Suprapubic skin (tissue), 4 donors: ENCODE results near the gene DGLUCY. TPM values are rescaled to one million over a fixed set of nuclear protein-coding genes. Genes with fewer than 3 reads are reported as not detected.

Experiments used
- DNase-seq, 2 donors: peaks; one replicate each; pipeline ENCODE4 v3.0.0-alpha.2; 2019; ENCODE audit warnings: low spot score in 2 of 2
- H3K27ac ChIP-seq: fragments of 200-600 bp; sonication (generic); one replicate; pipeline ENCODE4 v1.5.1; 2019
- H3K27me3 ChIP-seq: fragments of 200-600 bp; sonication (generic); one replicate; pipeline ENCODE4 v1.5.1; 2019
- H3K36me3 ChIP-seq: fragments of 200-600 bp; sonication (generic); one replicate; pipeline ENCODE4 v1.5.1; 2019
- H3K4me1 ChIP-seq: fragments of 200-600 bp; sonication (generic); one replicate; pipeline ENCODE4 v1.5.1; 2019
- H3K4me3 ChIP-seq: fragments of 200-600 bp; sonication (generic); one replicate; pipeline ENCODE4 v1.5.1; 2019; ENCODE audit warnings: mild to moderate bottlenecking
- H3K9me3 ChIP-seq: fragments of 200-600 bp; sonication (generic); one replicate; pipeline ENCODE4 v1.5.1; 2019
- EP300 ChIP-seq: sonication (generic); formaldehyde crosslinking; IDR thresholded peaks from one replicate; pipeline ENCODE4 v1.6.1; 2017; ENCODE audit warnings: antibody characterized with exemption
- POLR2A ChIP-seq, 2 donors: fragments of 450-650 bp; IDR thresholded peaks; one replicate each; pipeline ENCODE4 v1.6.1; 2017; ENCODE audit warnings: antibody characterized with exemption in 2 of 2, mild to moderate bottlenecking in 2 of 2, moderate library complexity in 2 of 2
- POLR2AphosphoS5 ChIP-seq, 3 donors: sonication (generic); formaldehyde crosslinking; IDR thresholded peaks; one replicate each; pipeline ENCODE4 v1.6.1; 2017; ENCODE audit warnings: antibody characterized with exemption in 3 of 3
- WGBS: methylation state at CpG from one replicate; pipeline ENCODE4 v1.1.5; 2018; 5-methylcytosine and 5-hydroxymethylcytosine counted together
- total RNA-seq, 4 donors: library from RNA; depleted of rRNA; stranded (reverse); fragments of >200 nt; gene quantifications; one replicate each; pipeline ENCODE4 v1.1.0, GENCODE V29; 2016
- TF ChIP-seq, protein P1 (sequence below), 2 donors: fragments of 200-600 bp in 1 of 2; fragments of 450-650 bp in 1 of 2; sonication (generic) in 1 of 2; IDR thresholded peaks; one replicate each; pipeline ENCODE4 v1.5.1; 2016 to 2019; ENCODE audit warnings: antibody characterized with exemption in 2 of 2, mild to moderate bottlenecking in 1 of 2, moderate library complexity in 1 of 2

DGLUCY gene
- total RNA-seq, 4 donors from 2014 or later = 54.0 to 94.9 (median 69.3) TPM

DNA sequence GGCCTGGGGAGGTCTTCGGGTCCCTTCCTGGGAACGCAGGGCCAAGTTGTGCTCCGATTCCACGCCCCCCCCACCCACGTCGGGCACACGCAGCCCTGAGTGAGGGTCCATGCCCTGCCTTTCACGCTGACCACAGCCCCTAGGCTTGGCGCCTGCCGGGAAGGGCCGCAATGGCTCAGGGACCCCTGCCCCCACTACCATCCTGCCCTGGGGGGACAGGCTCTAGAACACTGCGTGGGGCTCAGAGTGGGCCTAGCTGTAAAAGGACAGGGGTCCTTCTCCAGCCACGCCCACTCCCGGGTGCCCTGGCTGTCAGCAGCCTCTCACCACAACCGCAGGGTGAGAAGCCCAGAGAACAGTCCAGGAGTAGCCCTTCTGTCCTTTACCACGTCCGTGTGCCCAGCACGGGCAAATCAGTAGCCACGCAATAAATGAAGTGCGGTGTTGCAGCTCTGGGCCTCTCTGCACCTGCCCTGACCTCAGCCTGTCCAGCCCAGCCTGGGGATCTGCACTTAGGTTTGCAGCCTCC is 140.0 kb downstream of the DGLUCY start:
- 67% methylated on average over 3 of the region's 20 CpGs for WGBS
- Histone ChIP-seq H3K27ac (peak overlapping the region; percentile 10), H3K4me3 (peak overlapping the region; percentile 70), H3K4me1 (peaks cover 44% of the 10 kb centered on the region), H3K9me3 (no peaks in the 10 kb centered on the region), H3K27me3 (no peaks in the 10 kb centered on the region), H3K36me3 (no peaks in the 10 kb centered on the region)
- no peak for TF ChIP-seq POLR2AphosphoS5 (IDR thresholded peaks at IDR 0.05)
- no peak for TF ChIP-seq POLR2A (IDR thresholded peaks at IDR 0.05)
- no peak for DNase-seq

GRCh38 chr14:91254461-91254860 is 140.6 kb downstream of the DGLUCY start:
- 84% methylated on average over 3 of the region's 3 CpGs for WGBS
- H3K36me3 ChIP-seq = no peaks in the 10 kb centered on the region
- H3K4me1 ChIP-seq = peaks cover 45% of the 10 kb centered on the region

GRCh38 chr14:91255026-91255695 is 141.3 kb downstream of the DGLUCY start:
- no peak overlapping the region for H3K27ac ChIP-seq
- TF ChIP-seq EP300 = no peak
- H3K27me3 ChIP-seq = no peaks in the 10 kb centered on the region
- DNase-seq = no peak
- H3K4me3 ChIP-seq = no peak overlapping the region
- H3K9me3 ChIP-seq = no peaks in the 10 kb centered on the region
- no peaks in the 10 kb centered on the region for H3K36me3 ChIP-seq
- peaks cover 42% of the 10 kb centered on the region for H3K4me1 ChIP-seq
- 72% methylated on average over 9 of the region's 9 CpGs for WGBS

More at GRCh38 chr14:91254461-91254860, 140.6 kb downstream of the DGLUCY start:
- TF ChIP-seq, protein P1, sequence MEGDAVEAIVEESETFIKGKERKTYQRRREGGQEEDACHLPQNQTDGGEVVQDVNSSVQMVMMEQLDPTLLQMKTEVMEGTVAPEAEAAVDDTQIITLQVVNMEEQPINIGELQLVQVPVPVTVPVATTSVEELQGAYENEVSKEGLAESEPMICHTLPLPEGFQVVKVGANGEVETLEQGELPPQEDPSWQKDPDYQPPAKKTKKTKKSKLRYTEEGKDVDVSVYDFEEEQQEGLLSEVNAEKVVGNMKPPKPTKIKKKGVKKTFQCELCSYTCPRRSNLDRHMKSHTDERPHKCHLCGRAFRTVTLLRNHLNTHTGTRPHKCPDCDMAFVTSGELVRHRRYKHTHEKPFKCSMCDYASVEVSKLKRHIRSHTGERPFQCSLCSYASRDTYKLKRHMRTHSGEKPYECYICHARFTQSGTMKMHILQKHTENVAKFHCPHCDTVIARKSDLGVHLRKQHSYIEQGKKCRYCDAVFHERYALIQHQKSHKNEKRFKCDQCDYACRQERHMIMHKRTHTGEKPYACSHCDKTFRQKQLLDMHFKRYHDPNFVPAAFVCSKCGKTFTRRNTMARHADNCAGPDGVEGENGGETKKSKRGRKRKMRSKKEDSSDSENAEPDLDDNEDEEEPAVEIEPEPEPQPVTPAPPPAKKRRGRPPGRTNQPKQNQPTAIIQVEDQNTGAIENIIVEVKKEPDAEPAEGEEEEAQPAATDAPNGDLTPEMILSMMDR (IDR thresholded peaks at IDR 0.05) = no peak
- TF ChIP-seq POLR2AphosphoS5 (IDR thresholded peaks at IDR 0.05) = no peak
- TF ChIP-seq POLR2A (IDR thresholded peaks at IDR 0.05) = no peak
- TF ChIP-seq EP300 = no peak
- no peaks in the 10 kb centered on the region for H3K27me3 ChIP-seq
- no peak for DNase-seq
- H3K27ac ChIP-seq = no peak overlapping the region
- no peaks in the 10 kb centered on the region for H3K9me3 ChIP-seq
- no peak overlapping the region for H3K4me3 ChIP-seq

DNA sequence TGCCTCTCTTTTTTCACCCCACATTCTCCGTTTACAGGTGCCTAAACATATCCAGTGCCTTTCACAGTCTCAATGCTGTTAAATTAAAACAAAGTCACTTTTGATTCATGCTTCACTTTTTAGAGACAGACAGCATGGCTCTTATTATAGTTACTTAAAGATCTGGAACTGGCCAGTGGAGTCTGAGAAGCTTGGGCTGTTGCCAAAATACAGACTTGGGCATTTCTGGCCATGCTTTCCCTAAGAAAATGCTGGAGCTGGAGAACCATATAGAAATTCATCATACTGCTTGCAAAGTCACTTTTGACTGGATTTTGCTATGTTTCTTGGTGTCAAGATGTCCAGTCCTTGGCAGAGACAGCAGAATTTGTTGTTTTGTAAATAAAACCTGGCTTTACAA is 142.8 kb downstream of the DGLUCY start:
- Histone ChIP-seq H3K27ac (no peak overlapping the region), H3K36me3 (no peaks in the 10 kb centered on the region), H3K4me1 (peaks cover 30% of the 10 kb centered on the region), H3K27me3 (no peaks in the 10 kb centered on the region), H3K4me3 (no peak overlapping the region), H3K9me3 (no peaks in the 10 kb centered on the region)
- WGBS = 72% methylated on average over 1 of the region's 1 CpG
- TF ChIP-seq POLR2A (IDR thresholded peaks at IDR 0.05) (no peak), EP300 (no peak), POLR2AphosphoS5 (IDR thresholded peaks at IDR 0.05) (no peak)
- TF ChIP-seq, protein P1 (IDR thresholded peaks at IDR 0.05) = no peak
- DNase-seq = no peak

DNA sequence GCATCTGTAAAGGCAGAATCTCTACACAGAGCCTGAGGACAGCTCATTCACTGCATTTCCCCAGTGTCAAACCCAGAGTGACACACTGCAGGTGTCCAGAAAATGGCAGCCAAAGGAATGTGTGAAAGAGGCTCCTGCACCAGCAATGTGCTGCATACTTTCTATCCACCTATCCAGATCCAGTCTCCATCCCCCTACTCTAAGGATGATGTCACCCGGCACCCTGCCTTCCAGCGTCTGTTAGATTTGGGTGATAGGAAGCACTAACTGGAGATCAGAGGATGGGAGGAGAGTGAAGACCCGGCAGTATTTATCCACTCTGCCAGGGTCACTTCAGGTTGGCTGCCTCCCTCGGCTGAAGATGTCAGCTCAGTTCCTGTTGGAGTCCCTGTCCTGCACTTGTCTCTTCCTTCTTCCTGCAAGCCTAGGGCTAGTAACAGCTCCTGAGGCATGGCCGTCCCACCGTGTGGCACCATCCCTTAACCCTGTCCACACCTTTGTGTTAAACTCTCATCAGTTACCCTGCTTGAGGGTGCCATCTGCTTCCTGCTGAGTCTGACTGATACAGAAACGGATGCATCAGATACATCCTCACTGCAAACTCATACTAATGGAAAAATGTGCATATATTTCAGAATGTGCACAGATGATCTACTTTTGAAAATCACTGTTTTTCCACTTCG is 143.6 kb downstream of the DGLUCY start:
- no peaks in the 10 kb centered on the region for H3K36me3 ChIP-seq
- H3K9me3 ChIP-seq = no peaks in the 10 kb centered on the region
- no peak overlapping the region for H3K27ac ChIP-seq
- no peak overlapping the region for H3K4me3 ChIP-seq
- H3K4me1 ChIP-seq = peaks cover 30% of the 10 kb centered on the region
- H3K27me3 ChIP-seq = no peaks in the 10 kb centered on the region
- WGBS = 57% methylated on average over 8 of the region's 8 CpGs
- TF ChIP-seq POLR2AphosphoS5 (IDR thresholded peaks at IDR 0.05) (no peak), POLR2A (IDR thresholded peaks at IDR 0.05) (no peak), EP300 (no peak)
- TF ChIP-seq, protein P1 (IDR thresholded peaks at IDR 0.05) = no peak
- no peak for DNase-seq

DNA sequence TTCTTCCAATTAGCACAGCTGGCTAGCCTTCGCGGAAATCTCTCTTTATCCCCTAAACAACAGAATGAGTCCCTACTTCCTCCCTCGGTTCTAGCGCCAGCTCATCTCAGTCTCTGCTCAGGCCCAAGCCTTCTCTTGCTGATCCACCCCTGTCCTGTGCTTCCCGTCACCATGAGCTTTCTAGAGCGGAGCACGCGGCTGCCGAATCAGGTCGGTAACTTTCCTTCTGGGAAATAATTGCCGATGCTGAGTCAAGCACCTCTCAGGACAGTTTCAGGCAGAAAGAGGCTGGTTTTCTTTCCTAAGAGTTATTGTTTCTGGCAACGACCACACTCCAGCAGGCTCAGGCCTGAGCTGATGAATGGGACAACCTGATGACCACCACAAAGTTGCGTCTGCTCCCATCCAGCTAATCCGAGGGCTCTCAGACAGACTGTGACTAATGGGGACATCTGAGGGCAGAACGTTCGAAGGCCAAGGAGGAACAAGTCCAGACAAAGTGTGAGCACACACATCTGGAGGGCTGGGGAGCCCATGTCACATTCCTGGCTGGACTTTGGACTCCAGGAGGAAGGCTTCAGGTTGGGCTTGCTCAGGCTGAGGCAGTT is 144.2 kb downstream of the DGLUCY start:
- no peak overlapping the region for H3K27ac ChIP-seq
- no peak for DNase-seq

More for the DNA sequence above, 144.2 kb downstream of the DGLUCY start:
- Histone ChIP-seq H3K9me3 (no peaks in the 10 kb centered on the region), H3K4me3 (no peak overlapping the region), H3K36me3 (no peaks in the 10 kb centered on the region), H3K27me3 (no peaks in the 10 kb centered on the region), H3K4me1 (peaks cover 24% of the 10 kb centered on the region)
- no peak for TF ChIP-seq EP300
- TF ChIP-seq POLR2AphosphoS5 (IDR thresholded peaks at IDR 0.05) = no peak
- TF ChIP-seq, protein P1 (IDR thresholded peaks at IDR 0.05) = no peak
- no peak for TF ChIP-seq POLR2A (IDR thresholded peaks at IDR 0.05)
- 51% methylated on average over 16 of the region's 16 CpGs for WGBS
